ENCODE results near the gene THEMIS.
"Not testable (repeated sequence)": the region's sequence is repeated elsewhere in the genome, so short reads cannot be mapped to it uniquely, and the experiment has no call there.

THEMIS gene

GRCh38 chr6:127912914-127913313, 12.1 kb upstream of the THEMIS start:
- DNase-seq (ENCODE audit: low read depth): no peak

DNA sequence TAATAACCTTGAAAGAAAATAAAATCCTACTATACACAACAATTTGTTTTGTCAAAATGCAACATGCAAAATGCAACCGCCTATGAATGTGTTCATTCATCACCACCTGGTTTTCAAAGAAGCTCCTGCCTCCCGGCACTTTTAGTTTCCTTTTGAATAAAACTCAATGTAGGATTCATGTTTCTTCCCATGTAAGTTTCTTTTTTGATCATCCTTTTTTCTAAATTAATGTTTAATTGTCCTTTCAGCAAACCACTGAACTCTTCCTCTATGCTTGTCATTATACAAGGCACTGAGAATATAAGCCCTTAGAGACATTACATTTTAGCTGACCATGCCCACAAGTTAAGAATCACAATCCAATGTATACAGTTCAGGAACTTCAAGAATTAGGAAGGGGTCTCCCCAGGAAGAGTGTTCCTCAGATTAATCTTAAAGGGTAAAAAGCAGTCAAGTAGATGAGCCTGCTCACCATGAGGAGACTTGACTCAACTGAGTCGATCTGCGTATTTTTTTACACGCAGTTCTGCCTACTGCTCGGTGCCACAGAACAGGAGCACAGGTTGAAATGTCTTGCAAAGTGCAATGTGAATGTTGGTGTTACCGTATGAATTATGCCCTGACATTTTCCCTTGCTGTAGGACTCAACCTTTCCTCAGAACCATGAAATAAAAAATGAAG, 7.2 kb upstream of the THEMIS start:
- no peak for DNase-seq (ENCODE audit: low read depth)

DNA sequence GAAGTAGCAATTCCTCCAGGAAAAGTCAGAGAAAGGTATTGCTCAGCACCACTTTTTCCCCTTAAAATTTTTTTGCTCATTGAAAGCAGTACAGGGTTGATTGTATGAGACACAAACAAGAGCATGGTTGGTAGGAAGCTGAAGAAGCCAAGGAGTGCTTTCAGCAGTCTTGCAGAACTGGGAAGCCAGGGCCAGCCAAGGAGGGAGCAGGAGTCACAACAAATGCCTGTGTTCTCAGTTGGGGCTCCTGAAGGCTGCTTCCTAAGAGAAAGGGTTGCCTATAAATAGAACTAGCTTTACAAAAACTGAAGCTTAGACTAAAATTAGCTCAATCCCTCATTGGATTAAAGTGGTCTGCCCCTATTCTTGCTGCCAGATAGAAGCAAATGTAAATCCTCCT, 3.3 kb upstream of the THEMIS start:
- DNase-seq (ENCODE audit: low read depth): no peak

- no peak for DNase-seq (ENCODE audit: low read depth)
Observed at GRCh38 chr6:127902933-127903332, 2.1 kb upstream of the THEMIS start.

DNA sequence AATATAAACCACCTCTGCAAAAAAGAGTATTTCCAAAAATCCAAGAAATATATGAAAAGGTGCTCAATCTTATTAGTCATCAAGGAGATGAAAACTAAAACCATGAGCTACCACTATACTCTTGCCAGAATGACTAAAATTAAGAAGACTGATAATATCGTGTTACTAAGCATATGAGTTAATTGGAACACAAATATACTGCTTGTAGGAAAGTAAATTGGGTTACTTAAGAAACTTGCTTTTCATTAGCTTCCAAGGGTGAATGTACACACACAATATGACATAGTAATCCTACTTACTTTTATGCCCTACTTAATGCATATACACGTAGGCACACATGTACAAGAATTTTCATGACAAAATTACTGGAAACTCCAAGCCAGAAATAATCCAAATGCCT, 3.4 kb downstream of the THEMIS start:
- no peak for DNase-seq (ENCODE audit: low read depth)

DNA sequence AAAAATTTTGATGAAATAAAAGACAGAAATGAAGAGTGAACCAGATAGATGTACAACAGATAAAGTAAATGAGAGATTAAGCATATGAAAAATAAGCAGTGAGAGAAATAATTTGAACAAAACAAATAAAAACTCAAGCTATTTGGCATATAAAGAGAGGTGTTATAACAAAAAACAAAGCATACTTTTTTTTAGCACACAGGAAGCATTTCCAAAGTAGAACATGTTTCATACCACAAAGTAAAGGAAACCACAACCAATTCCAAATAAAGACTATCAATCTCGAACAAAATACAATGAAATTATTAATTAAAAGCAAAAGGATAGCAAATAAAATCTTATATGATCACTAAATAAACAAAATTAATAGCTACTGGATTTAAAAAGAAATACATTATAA, 6.8 kb downstream of the THEMIS start:
- DNase-seq (ENCODE audit: low read depth): no peak

DNA sequence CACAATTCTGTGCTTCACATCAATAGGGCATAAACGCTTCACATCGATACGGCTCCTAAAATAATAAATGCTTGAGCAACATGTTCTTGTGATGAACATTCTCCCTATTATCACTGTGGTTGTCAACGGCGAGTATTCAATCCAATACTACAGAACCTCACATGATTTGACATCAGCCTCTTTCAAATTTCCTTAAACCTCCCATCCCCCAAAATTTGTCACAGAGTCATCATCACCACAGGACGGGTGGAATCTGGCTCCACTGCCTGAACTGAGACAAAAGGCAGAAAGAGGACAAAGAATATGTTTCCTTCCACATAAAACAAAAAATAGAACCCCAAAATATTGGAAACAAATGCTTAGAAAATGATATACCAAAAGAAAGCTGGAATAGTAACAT, 7.3 kb downstream of the THEMIS start:
- no peak for DNase-seq (ENCODE audit: low read depth)

DNA sequence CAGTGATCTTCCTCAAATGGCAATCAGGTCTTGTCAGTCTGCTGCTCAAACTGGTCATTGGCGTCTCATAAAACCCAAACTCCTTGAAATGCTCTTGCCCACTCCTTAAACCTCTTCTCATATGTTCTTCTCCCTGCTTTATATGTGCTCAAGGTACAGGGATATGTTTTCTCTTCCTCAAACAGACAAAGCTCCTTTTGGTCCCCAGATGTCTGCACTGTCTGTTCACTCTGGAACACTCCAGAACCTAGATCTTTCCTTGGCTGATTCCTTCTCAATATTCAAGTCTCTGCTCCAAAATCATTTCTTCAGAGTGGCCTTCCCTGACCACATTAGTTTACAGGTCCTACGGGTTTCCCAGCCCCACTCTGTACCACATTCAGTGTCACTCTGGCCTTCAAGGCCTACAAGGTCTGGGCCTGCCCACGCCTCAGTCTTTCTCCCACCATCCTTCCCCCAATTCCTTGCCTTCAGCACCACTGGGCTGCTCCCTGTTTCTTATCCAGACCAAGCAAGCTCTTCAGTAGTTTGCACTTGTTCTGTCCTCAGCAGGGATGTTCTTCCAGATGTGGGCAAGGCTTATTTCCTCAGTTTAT, 9.0 kb downstream of the THEMIS start:
- no peak for DNase-seq (ENCODE audit: low read depth)

DNA sequence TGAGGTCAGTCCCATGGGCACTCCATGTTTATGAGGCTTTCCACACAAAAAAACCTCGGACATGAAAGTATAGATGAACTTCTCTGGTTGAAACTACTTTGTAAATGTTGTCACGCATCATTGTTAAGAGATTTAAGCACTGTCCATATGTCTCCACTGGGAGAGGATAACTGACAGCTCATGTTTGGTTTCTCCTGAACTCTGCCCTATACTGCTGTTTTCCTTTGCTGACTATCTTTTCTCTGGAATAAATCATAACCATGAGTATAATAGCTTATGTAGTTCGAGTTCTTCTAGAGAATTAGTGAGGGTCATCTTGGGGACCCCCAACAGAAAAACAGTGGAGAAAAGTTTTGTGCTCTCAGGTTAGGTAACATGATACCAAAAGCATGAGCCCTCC, 14.3 kb downstream of the THEMIS start:
- DNase-seq (ENCODE audit: low read depth): no peak

DNA sequence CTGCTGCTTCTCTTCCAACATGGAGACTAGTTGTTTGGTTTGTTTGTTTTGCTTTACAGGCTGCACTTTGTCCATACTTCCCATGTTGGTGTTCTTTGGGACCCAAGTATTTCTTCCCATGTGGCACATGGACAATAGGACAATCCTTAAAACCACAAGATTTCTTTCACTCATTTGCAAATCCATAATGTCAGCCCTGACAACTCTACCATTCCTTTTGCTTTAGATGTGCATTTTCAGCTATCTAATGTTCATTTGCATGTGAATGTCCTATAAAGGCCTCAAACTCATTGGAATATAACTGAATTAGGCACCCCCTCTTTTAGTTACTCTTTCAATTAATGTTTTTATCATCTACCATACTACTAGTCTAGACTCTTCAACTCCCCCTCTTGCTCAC, 16.7 kb downstream of the THEMIS start:
- DNase-seq (ENCODE audit: low read depth): no peak

DNA sequence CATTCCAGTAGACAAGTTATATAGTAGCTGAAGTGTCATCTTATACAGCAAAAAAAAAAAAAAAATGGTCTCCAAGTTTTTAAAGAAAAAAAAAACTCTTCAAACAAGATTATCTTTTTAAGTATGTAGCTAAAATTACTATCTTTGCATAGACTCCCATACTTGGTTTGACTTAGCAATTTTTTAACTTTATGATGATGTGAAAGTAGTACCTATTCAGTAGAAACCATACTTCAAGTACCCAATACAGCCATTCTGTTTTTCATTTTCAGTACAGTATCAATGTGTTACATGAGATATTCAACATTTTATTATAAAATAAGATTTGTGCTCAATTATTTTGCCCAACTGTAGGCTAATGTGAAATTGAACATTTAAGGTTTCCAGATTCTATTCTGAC, 18.9 kb downstream of the THEMIS start:
- not testable (repeated sequence) for DNase-seq (ENCODE audit: low read depth)

DNA sequence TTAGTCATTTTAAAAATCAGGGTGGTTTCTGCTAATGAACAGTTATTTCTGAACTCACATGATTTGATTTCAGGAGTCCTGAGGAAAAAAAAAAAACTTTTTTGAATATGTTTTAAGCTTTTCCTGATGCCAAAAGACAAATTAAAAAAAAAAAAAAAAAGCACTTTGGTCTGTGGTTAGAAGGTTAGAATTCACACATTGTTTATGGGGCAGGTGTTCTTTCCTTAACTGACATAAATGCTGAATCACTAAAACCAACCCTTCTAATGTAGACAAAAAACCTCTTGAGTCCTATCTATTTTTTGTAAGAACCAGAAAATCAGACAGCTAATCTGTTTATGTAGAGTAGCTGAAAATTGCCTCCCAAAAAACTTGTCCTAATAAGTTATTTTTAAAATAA, 20.4 kb downstream of the THEMIS start:
- DNase-seq (ENCODE audit: low read depth): no peak

DNA sequence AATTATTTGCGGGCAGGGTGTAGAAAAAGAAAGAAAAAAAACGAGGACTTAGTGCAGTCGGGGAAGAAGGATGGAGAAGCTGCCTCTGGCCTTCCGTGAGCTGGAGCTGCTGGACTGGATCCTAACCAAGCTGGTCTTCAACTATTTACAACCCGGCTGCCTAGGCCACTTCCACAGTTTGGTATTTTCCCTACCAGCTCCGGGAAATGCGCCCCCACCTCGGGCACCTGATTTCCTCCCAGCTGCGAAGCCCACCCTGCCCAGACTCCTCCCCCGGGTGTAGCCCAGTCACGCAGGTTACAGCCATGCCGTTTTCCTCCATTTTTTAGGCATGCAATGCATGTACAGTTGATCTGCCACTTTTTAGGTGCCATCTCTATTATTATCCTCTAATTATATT, 21.2 kb downstream of the THEMIS start:
- no peak for DNase-seq (ENCODE audit: low read depth)

- no peak for DNase-seq (ENCODE audit: low read depth)
Observed at GRCh38 chr6:127878115-127878514, 22.7 kb downstream of the THEMIS start.

GRCh38 chr6:127877231-127877630, 23.6 kb downstream of the THEMIS start:
- DNase-seq (ENCODE audit: low read depth): no peak

- DNase-seq (ENCODE audit: low read depth): no peak
Observed at GRCh38 chr6:127869772-127870404, 31.0 kb downstream of the THEMIS start.

DNA sequence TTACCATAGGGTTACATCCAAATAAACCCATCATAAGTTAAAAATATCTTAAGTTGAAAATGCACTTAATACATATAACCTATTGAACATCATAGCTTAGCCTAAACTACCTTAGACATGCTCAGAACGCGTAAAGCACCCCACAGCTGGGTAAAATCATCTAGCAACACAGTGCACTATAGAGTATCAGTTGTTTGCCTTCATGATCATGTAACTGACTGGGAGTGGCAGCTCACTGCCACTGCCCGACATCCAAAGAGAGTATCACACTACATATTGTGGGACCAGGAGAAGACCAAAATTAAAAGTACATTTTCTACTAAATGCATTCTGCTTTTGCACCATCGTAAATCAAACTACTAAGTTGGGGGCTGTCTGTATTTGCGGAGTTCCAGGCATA, 31.7 kb downstream of the THEMIS start:
- DNase-seq (ENCODE audit: low read depth): no peak

DNA sequence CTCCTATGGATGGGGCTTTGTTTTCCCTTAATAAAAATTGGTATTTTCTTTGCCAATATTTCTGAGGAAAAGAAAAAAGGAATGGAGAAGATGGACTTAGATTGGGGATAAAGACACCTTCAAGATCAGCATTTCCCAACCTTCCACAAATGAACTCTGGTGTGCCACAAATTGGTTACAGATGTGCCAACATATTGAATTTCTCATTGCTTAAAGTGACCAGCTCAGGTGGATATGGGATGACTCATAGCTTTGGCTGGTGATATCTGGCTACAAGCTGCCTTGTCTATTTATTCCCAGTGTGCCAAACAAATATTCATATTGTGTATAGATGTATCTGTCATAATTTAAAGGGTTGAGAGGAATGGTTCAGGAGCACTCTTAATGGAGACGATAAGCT, 32.5 kb downstream of the THEMIS start:
- no peak for DNase-seq (ENCODE audit: low read depth)

DNA sequence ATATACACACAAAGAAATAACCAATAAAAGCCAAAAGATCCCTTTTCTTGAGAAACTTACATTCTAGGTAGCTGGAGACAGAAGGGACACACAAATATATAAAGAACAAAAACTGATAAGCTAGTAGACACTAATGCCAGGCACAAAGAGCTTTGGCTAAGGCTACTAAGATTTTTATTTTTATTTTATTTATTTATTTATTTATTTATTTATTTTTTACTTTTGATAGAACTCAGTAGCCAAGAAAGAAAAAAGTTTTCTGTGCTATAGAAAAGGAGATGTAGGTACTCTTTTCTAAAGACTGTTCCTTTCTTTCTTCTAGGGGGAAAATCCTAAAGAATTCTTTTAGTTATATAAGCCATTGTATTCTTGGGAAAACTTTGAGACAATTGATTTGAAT, 34.1 kb downstream of the THEMIS start:
- no peak for DNase-seq (ENCODE audit: low read depth)

GRCh38 chr6:127865108-127865507, 35.8 kb downstream of the THEMIS start:
- no peak for DNase-seq (ENCODE audit: low read depth)

- DNase-seq (ENCODE audit: low read depth): no peak
Observed at GRCh38 chr6:127864701-127865100, 36.2 kb downstream of the THEMIS start.

- DNase-seq (ENCODE audit: low read depth): no peak
Observed at GRCh38 chr6:127860723-127861122, 40.1 kb downstream of the THEMIS start.

GRCh38 chr6:127859956-127860355, 40.9 kb downstream of the THEMIS start:
- DNase-seq (ENCODE audit: low read depth): no peak
